MM.1S (cell line): ENCODE results near the gene LRRC38.
"Not testable (repeated sequence)": the region's sequence is repeated elsewhere in the genome, so short reads cannot be mapped to it uniquely, and the experiment has no call there.

Experiments used
- DNase-seq: peaks from one replicate; pipeline ENCODE4 v3.0.0-alpha.2; 2015
- H2AFZ ChIP-seq: fragments of 300-600 bp; sonication (generic); 2 replicates; pipeline ENCODE4 v1.6.0; 2016; ENCODE audit warnings: antibody characterized with exemption, low read length
- H3F3A ChIP-seq: fragments of 300-600 bp; sonication (generic); 2 replicates; pipeline ENCODE4 v1.6.1; 2016; ENCODE audit warnings: mild to moderate bottlenecking, antibody characterized with exemption, low read length, moderate library complexity, mixed read lengths; ENCODE audit not compliant: insufficient read depth
- H3K27ac ChIP-seq: fragments of 300-600 bp; sonication (generic); 2 replicates; pipeline ENCODE4 v1.5.1; 2016; ENCODE audit warnings: mild to moderate bottlenecking, low read length
- H3K27me3 ChIP-seq: fragments of 300-600 bp; sonication (generic); replicated peaks from 2 replicates; pipeline ENCODE4 v1.6.0; 2016; ENCODE audit warnings: low read length; ENCODE audit not compliant: insufficient read depth
- H3K36me3 ChIP-seq: fragments of 300-600 bp; sonication (generic); replicated peaks from 2 replicates; pipeline ENCODE4 v1.6.1; 2016; ENCODE audit warnings: mild to moderate bottlenecking, low read length, mixed read lengths; ENCODE audit not compliant: insufficient read depth
- H3K4me1 ChIP-seq: fragments of 300-600 bp; sonication (generic); 2 replicates; pipeline ENCODE4 v1.6.1; 2016; ENCODE audit warnings: low read length, mixed read lengths
- H3K4me2 ChIP-seq: fragments of 300-600 bp; sonication (generic); 2 replicates; pipeline ENCODE4 v1.6.0; 2016; ENCODE audit warnings: low read depth, low read length
- H3K4me3 ChIP-seq: fragments of 300-600 bp; sonication (generic); 2 replicates; pipeline ENCODE4 v1.5.1; 2016; ENCODE audit warnings: low read length, mixed read lengths
- H3K79me2 ChIP-seq: fragments of 300-600 bp; sonication (generic); 2 replicates; pipeline ENCODE4 v1.6.1; 2016; ENCODE audit warnings: mixed run types, low read length, mixed read lengths
- H3K9ac ChIP-seq: fragments of 300-600 bp; sonication (generic); 2 replicates; pipeline ENCODE4 v1.6.1; 2016; ENCODE audit warnings: low read length, mixed read lengths
- H3K9me2 ChIP-seq: fragments of 300-600 bp; sonication (generic); replicated peaks from 2 replicates; pipeline ENCODE4 v1.6.1; 2016; ENCODE audit warnings: mild to moderate bottlenecking, low read length, mixed read lengths; ENCODE audit not compliant: insufficient read depth
- H3K9me3 ChIP-seq: fragments of 300-600 bp; sonication (generic); replicated peaks from 2 replicates; pipeline ENCODE4 v1.6.1; 2016; ENCODE audit warnings: mild to moderate bottlenecking, low read length, mixed read lengths; ENCODE audit not compliant: insufficient read depth
- H4K20me1 ChIP-seq: fragments of 300-600 bp; sonication (generic); 2 replicates; pipeline ENCODE4 v1.6.1; 2016; ENCODE audit warnings: mild to moderate bottlenecking, low read length, moderate library complexity, mixed read lengths; ENCODE audit not compliant: insufficient read depth
- CTCF ChIP-seq: fragments of 300-600 bp; sonication (generic); IDR thresholded peaks from 2 replicates; pipeline ENCODE4 v1.5.1; 2016; ENCODE audit warnings: antibody characterized with exemption, low read length, mixed read lengths
- EZH2 ChIP-seq: fragments of 300-600 bp; sonication (generic); optimal IDR thresholded peaks from 2 replicates; pipeline ENCODE3; 2017; ENCODE audit warnings: low read depth, mild to moderate bottlenecking, antibody characterized with exemption, low read length, mixed read lengths
- EZH2phosphoT487 ChIP-seq: fragments of 300-600 bp; sonication (generic); IDR thresholded peaks from 2 replicates; pipeline ENCODE4 v1.6.1; 2018; ENCODE audit warnings: antibody characterized with exemption, low read length

Gene LRRC38

GRCh38 chr1:13450204-13450603, 63.6 kb downstream of the LRRC38 start:
- no peaks in the 10 kb centered on the region for H3F3A ChIP-seq
- TF ChIP-seq EZH2 (no peak), CTCF (no peak), EZH2phosphoT487 (no peak)
- H2AFZ ChIP-seq, result no peak overlapping the region
- no peaks in the 10 kb centered on the region for H3K79me2 ChIP-seq
- no peaks in the 10 kb centered on the region for H3K36me3 ChIP-seq
- no peaks in the 10 kb centered on the region for H3K9me3 ChIP-seq
- H3K27me3 ChIP-seq, result no peaks in the 10 kb centered on the region
- DNase-seq, result no peak
- H3K9ac ChIP-seq, result no peak overlapping the region
- no peak overlapping the region for H3K27ac ChIP-seq
- no peaks in the 10 kb centered on the region for H3K4me1 ChIP-seq
- no peak overlapping the region for H3K4me3 ChIP-seq
- no peaks in the 10 kb centered on the region for H3K9me2 ChIP-seq
- no peaks in the 10 kb centered on the region for H4K20me1 ChIP-seq
- no peak overlapping the region for H3K4me2 ChIP-seq

- Histone ChIP-seq H3K9ac (no peak overlapping the region), H3K27ac (no peak overlapping the region), H3K36me3 (no peaks in the 10 kb centered on the region), H3K27me3 (no peaks in the 10 kb centered on the region), H3K4me1 (no peaks in the 10 kb centered on the region), H4K20me1 (no peaks in the 10 kb centered on the region), H2AFZ (no peak overlapping the region), H3K4me3 (no peak overlapping the region), H3K9me3 (no peaks in the 10 kb centered on the region), H3K4me2 (no peak overlapping the region), H3F3A (no peaks in the 10 kb centered on the region), H3K79me2 (no peaks in the 10 kb centered on the region), H3K9me2 (no peaks in the 10 kb centered on the region)
- DNase-seq, result no peak
- TF ChIP-seq EZH2 (no peak), EZH2phosphoT487 (no peak), CTCF (no peak)
These were observed 70.3 kb downstream of the LRRC38 start for GRCh38 chr1:13443335-13443979.

GRCh38 chr1:13439104-13439783, 74.6 kb downstream of the LRRC38 start:
- not testable (repeated sequence) for H3K9me3 ChIP-seq, H3K9me2 ChIP-seq, H3K4me3 ChIP-seq, H3K9ac ChIP-seq, H2AFZ ChIP-seq, H3F3A ChIP-seq, H3K4me1 ChIP-seq, H3K27me3 ChIP-seq, H3K4me2 ChIP-seq, H4K20me1 ChIP-seq, H3K27ac ChIP-seq, DNase-seq, H3K79me2 ChIP-seq, H3K36me3 ChIP-seq

GRCh38 chr1:13435458-13435857, 78.3 kb downstream of the LRRC38 start:
- Histone ChIP-seq H3K9me2 (no peaks in the 10 kb centered on the region), H3K27me3 (no peaks in the 10 kb centered on the region), H3K4me1 (no peaks in the 10 kb centered on the region), H2AFZ (no peak overlapping the region), H3K4me2 (no peak overlapping the region), H4K20me1 (no peaks in the 10 kb centered on the region), H3K9ac (no peak overlapping the region), H3K79me2 (no peaks in the 10 kb centered on the region), H3K36me3 (no peaks in the 10 kb centered on the region), H3K9me3 (no peaks in the 10 kb centered on the region), H3F3A (no peaks in the 10 kb centered on the region), H3K27ac (no peak overlapping the region), H3K4me3 (no peak overlapping the region)
- TF ChIP-seq EZH2phosphoT487, result no peak
- TF ChIP-seq CTCF, result no peak
- no peak for TF ChIP-seq EZH2
- DNase-seq, result no peak

- not testable (repeated sequence) for H3K9ac ChIP-seq, H3K27me3 ChIP-seq, H3K9me3 ChIP-seq, H3K4me2 ChIP-seq, H3K36me3 ChIP-seq, H3K9me2 ChIP-seq, H3K4me1 ChIP-seq, H2AFZ ChIP-seq, H3K27ac ChIP-seq, H3K79me2 ChIP-seq, H3K4me3 ChIP-seq, H3F3A ChIP-seq, H4K20me1 ChIP-seq, DNase-seq
These were observed 80.0 kb downstream of the LRRC38 start for GRCh38 chr1:13433694-13434358.
